Measurements from ENCODE around the gene CASKIN2.

CASKIN2 gene

DNA sequence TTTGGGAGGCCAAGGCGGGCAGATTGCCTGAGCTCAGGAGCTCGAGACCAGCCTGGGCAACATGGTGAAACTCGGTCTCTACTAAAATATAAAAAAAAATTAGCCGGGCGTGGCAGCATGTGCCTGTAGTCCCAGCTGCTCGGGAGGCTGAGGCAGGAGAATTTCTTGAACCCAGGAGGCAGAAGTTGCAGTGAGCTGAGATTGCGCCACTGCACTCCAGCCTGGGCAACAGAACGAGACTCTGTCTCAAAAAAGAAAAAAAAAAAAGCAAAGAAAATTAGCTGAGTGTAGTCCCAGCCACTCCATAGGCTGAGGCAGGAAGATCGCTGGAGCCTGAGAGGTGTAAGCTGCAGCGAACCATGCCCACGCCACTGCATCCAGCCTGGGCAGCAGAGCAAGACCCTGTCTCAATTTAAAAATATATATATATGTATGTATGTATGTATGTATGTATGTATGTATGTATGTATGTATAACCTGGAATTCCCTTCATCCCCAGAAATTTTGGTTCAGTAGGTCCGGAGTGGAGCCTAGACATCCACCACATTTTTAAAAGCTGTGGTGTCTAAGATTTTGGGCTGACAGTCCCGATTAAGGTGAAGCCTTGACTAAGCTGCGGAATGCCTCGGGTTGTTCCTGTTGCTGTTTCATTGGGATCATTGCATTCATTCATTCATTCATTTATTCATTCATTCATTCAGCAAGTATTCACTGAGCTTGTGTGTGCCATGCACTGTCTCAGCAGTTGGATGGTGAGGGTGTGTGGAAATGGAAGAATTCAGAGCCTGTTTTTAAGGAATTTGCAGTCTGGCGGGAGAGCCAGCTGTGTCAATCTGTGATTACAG is 33.0 kb downstream of the CASKIN2 start:
- Histone ChIP-seq H3K9me3 (ENCODE audit: control insufficient read depth, insufficient read depth, low read length) (no peaks in the 10 kb centered on the region), H3K36me3 (ENCODE audit: control insufficient read depth, low read length) (peaks cover 3% of the 10 kb centered on the region; the same call in 1 of the 2 replicates), H3K27me3 (ENCODE audit: control insufficient read depth, low read length) (no peaks in the 10 kb centered on the region), H3K9me2 (replicated peaks; ENCODE audit: control insufficient read depth, low read length) (no peaks in the 10 kb centered on the region), H3F3A (ENCODE audit: control insufficient read depth, insufficient read depth) (no peaks in the 10 kb centered on the region), H3K4me1 (ENCODE audit: control insufficient read depth, low read length) (peaks cover 7% of the 10 kb centered on the region), H3K79me2 (ENCODE audit: control insufficient read depth, low read length) (no peaks in the 10 kb centered on the region), H3K27ac (ENCODE audit: low read depth, low read length) (no peak overlapping the region), H4K20me1 (ENCODE audit: control insufficient read depth, insufficient read depth, low read depth, low read length) (no peaks in the 10 kb centered on the region), H3K4me3 (ENCODE audit: low read length) (no peak overlapping the region), H3K4me2 (ENCODE audit: low read length) (no peak overlapping the region)
- no peak for TF ChIP-seq EZH2phosphoT487 (IDR thresholded peaks at IDR 0.05; ENCODE audit: borderline replicate concordance, low read length)
- TF ChIP-seq, protein P1, sequence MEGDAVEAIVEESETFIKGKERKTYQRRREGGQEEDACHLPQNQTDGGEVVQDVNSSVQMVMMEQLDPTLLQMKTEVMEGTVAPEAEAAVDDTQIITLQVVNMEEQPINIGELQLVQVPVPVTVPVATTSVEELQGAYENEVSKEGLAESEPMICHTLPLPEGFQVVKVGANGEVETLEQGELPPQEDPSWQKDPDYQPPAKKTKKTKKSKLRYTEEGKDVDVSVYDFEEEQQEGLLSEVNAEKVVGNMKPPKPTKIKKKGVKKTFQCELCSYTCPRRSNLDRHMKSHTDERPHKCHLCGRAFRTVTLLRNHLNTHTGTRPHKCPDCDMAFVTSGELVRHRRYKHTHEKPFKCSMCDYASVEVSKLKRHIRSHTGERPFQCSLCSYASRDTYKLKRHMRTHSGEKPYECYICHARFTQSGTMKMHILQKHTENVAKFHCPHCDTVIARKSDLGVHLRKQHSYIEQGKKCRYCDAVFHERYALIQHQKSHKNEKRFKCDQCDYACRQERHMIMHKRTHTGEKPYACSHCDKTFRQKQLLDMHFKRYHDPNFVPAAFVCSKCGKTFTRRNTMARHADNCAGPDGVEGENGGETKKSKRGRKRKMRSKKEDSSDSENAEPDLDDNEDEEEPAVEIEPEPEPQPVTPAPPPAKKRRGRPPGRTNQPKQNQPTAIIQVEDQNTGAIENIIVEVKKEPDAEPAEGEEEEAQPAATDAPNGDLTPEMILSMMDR (IDR thresholded peaks at IDR 0.05; ENCODE audit: low read depth, low read length, poor library complexity, severe bottlenecking): no peak

- Histone ChIP-seq H3K79me2 (ENCODE audit: control insufficient read depth, low read length) (no peaks in the 10 kb centered on the region), H3K27me3 (ENCODE audit: control insufficient read depth, low read length) (no peaks in the 10 kb centered on the region), H3F3A (ENCODE audit: control insufficient read depth, insufficient read depth) (no peaks in the 10 kb centered on the region), H3K9me2 (replicated peaks; ENCODE audit: control insufficient read depth, low read length) (no peaks in the 10 kb centered on the region), H3K36me3 (ENCODE audit: control insufficient read depth, low read length) (no peaks in the 10 kb centered on the region), H3K4me3 (ENCODE audit: low read length) (no peak overlapping the region), H3K27ac (ENCODE audit: low read depth, low read length) (no peak overlapping the region), H4K20me1 (ENCODE audit: control insufficient read depth, insufficient read depth, low read depth, low read length) (no peaks in the 10 kb centered on the region), H3K4me1 (ENCODE audit: control insufficient read depth, low read length) (no peaks in the 10 kb centered on the region), H3K9me3 (ENCODE audit: control insufficient read depth, insufficient read depth, low read length) (no peaks in the 10 kb centered on the region), H3K4me2 (ENCODE audit: low read length) (no peak overlapping the region)
- no peak for TF ChIP-seq EZH2phosphoT487 (IDR thresholded peaks at IDR 0.05; ENCODE audit: borderline replicate concordance, low read length)
- TF ChIP-seq, protein P1 (IDR thresholded peaks at IDR 0.05; ENCODE audit: low read depth, low read length, poor library complexity, severe bottlenecking): no peak
Measured at GRCh38 chr17:75481194-75482068, 33.9 kb downstream of the CASKIN2 start.

DNA sequence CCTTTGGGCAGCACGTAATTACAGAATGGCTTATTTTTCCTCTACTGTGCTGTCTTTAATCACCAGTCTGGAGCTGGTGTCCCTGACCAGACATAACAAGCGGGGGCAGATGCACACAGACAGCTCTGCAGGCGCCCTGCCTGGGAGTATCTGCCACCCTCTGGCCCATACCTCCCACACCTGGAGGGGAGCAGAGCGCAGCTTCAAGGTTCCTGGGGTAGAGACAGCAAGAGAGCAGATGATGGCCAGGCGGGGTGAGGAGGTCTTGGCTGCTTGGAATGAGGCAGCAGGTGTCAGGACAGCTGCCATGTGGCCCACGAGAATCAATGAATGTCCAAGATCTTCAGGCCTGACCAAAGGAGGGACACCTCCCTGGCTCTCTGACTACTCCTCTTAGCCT is 35.1 kb downstream of the CASKIN2 start:
- Histone ChIP-seq H3K9me2 (replicated peaks; ENCODE audit: control insufficient read depth, low read length) (no peaks in the 10 kb centered on the region), H3K27ac (ENCODE audit: low read depth, low read length) (no peak overlapping the region), H3K27me3 (ENCODE audit: control insufficient read depth, low read length) (no peaks in the 10 kb centered on the region), H3K4me2 (ENCODE audit: low read length) (no peak overlapping the region), H3K4me1 (ENCODE audit: control insufficient read depth, low read length) (no peaks in the 10 kb centered on the region), H3K9me3 (ENCODE audit: control insufficient read depth, insufficient read depth, low read length) (no peaks in the 10 kb centered on the region), H3K36me3 (ENCODE audit: control insufficient read depth, low read length) (no peaks in the 10 kb centered on the region), H4K20me1 (ENCODE audit: control insufficient read depth, insufficient read depth, low read depth, low read length) (no peaks in the 10 kb centered on the region), H3K79me2 (ENCODE audit: control insufficient read depth, low read length) (no peaks in the 10 kb centered on the region), H3K4me3 (ENCODE audit: low read length) (no peak overlapping the region), H3F3A (ENCODE audit: control insufficient read depth, insufficient read depth) (no peaks in the 10 kb centered on the region)
- no peak for TF ChIP-seq EZH2phosphoT487 (IDR thresholded peaks at IDR 0.05; ENCODE audit: borderline replicate concordance, low read length)
- TF ChIP-seq, protein P1 (IDR thresholded peaks at IDR 0.05; ENCODE audit: low read depth, low read length, poor library complexity, severe bottlenecking): no peak
